ENCODE measurements around the gene TMSB4X. TPM values are rescaled to one million over a fixed set of nuclear protein-coding genes. Genes with fewer than 3 reads are reported as not detected.

The TMSB4X gene
- polyA plus RNA-seq, 1 donor (not counting 4 experiments of a cell fraction or from before 2014, with no cell fraction given): 2,500 TPM

DNA sequence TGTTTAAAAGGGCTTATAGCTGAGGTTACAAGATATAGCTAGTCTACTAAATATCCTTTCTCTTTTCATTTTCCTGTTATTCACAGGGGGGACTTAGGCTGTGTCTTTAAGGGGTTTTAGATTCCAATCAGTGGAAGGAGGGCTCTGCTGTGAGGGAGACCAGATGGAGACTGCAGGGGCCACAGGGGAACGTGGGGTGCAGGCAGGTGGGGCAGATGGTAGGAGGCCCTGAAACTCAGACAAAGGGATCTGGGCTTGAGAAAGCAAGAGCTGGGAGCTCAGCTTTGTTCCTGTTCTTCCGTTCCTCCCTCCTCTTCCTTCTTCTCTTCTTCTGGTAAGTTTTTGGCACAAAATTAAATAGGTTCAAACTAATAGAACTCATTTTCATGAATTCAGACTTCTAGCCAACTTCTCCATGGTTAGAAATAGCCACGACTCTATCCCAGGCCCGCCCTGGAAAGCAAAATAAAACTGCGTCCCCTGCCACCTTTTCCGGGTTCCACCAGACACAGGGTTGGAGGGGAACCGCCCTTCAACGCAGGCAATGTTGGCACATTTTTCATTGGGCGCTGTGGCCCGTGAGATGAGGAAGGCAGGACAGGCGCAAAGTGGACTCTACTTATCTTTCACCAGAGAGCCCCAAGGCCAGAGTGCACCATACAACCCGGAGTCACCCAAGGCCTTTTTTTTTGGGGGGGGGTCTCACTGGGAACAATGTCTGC is 3.5 kb upstream of the TMSB4X start:
- DNase-seq (ENCODE audit: low read depth, low spot score) (no peak), FAIRE-seq (no peak)
- H3K4me2 ChIP-seq (ENCODE audit: control insufficient read depth, extremely low read depth, insufficient read depth, low read depth, low read length): no peak overlapping the region
- H3K27ac ChIP-seq (ENCODE audit: control insufficient read depth, insufficient read depth, low read length): no peak overlapping the region
- no peak overlapping the region for H3K9ac ChIP-seq (ENCODE audit: control insufficient read depth, extremely low read depth, insufficient read depth, low read length)
- H3K9me1 ChIP-seq (ENCODE audit: control insufficient read depth, extremely low read depth, insufficient read depth, low read length): no peaks in the 10 kb centered on the region
- no peak overlapping the region for H2AFZ ChIP-seq (ENCODE audit: control insufficient read depth, low read length)
- H3K4me1 ChIP-seq (ENCODE audit: control insufficient read depth, extremely low read depth, insufficient read depth, low read length): peaks cover 7% of the 10 kb centered on the region
- H3K79me2 ChIP-seq (ENCODE audit: control insufficient read depth, insufficient read depth, low read length): peaks cover 12% of the 10 kb centered on the region
- H3K36me3 ChIP-seq (ENCODE audit: control insufficient read depth in 2 of 2, extremely low read depth in 1 of 2, insufficient read depth in 2 of 2, low read length in 2 of 2): no peaks in the 10 kb centered on the region
- no peak overlapping the region for H3K4me3 ChIP-seq (ENCODE audit: control insufficient read depth in 2 of 3, extremely low read depth in 1 of 3, insufficient read depth in 2 of 3, low read depth in 1 of 3, low read length in 3 of 3)
- no peak for TF ChIP-seq CTCF (optimal IDR thresholded peaks at IDR 0.05 in 1 of 3, IDR thresholded peaks at IDR 0.05 in 1 of 3, conservative IDR thresholded peaks at IDR 0.05 in 1 of 3; ENCODE audit: extremely low read depth in 1 of 3, insufficient read depth in 2 of 3, low read length in 3 of 3)
- no peak for TF ChIP-seq EZH2 (IDR thresholded peaks at IDR 0.05; ENCODE audit: low read length)
- dilution Hi-C loops (cut with MboI; ENCODE audit: extremely low pct_ligation_motif_present, low sequenced_read_pairs): no loop called here
- no peaks in the 10 kb centered on the region for H3K27me3 ChIP-seq (ENCODE audit: control insufficient read depth, extremely low read depth, insufficient read depth, low read length)
- H3K9me3 ChIP-seq (ENCODE audit: control insufficient read depth, low read depth, low read length): peaks cover 2% of the 10 kb centered on the region
- no peaks in the 10 kb centered on the region for H4K20me1 ChIP-seq (ENCODE audit: control insufficient read depth, extremely low read depth, insufficient read depth, low read length)

- Histone ChIP-seq H3K27me3 (ENCODE audit: control insufficient read depth, extremely low read depth, insufficient read depth, low read length) (no peaks in the 10 kb centered on the region), H3K36me3 (ENCODE audit: control insufficient read depth in 2 of 2, extremely low read depth in 1 of 2, insufficient read depth in 2 of 2, low read length in 2 of 2) (no peaks in the 10 kb centered on the region), H3K9ac (ENCODE audit: control insufficient read depth, extremely low read depth, insufficient read depth, low read length) (no peak overlapping the region), H3K4me3 (ENCODE audit: control insufficient read depth in 2 of 3, extremely low read depth in 1 of 3, insufficient read depth in 2 of 3, low read depth in 1 of 3, low read length in 3 of 3) (no peak overlapping the region), H3K9me1 (ENCODE audit: control insufficient read depth, extremely low read depth, insufficient read depth, low read length) (no peaks in the 10 kb centered on the region), H3K9me3 (ENCODE audit: control insufficient read depth, low read depth, low read length) (peaks cover 2% of the 10 kb centered on the region), H4K20me1 (ENCODE audit: control insufficient read depth, extremely low read depth, insufficient read depth, low read length) (no peaks in the 10 kb centered on the region), H3K4me1 (ENCODE audit: control insufficient read depth, extremely low read depth, insufficient read depth, low read length) (peaks cover 7% of the 10 kb centered on the region), H3K79me2 (ENCODE audit: control insufficient read depth, insufficient read depth, low read length) (peaks cover 12% of the 10 kb centered on the region), H3K4me2 (ENCODE audit: control insufficient read depth, extremely low read depth, insufficient read depth, low read depth, low read length) (no peak overlapping the region), H2AFZ (ENCODE audit: control insufficient read depth, low read length) (no peak overlapping the region), H3K27ac (ENCODE audit: control insufficient read depth, insufficient read depth, low read length) (no peak overlapping the region)
- DNase-seq (ENCODE audit: low read depth, low spot score) (no peak), FAIRE-seq (no peak)
- no peak for TF ChIP-seq CTCF (optimal IDR thresholded peaks at IDR 0.05 in 1 of 3, IDR thresholded peaks at IDR 0.05 in 1 of 3, conservative IDR thresholded peaks at IDR 0.05 in 1 of 3; ENCODE audit: extremely low read depth in 1 of 3, insufficient read depth in 2 of 3, low read length in 3 of 3)
- TF ChIP-seq EZH2 (IDR thresholded peaks at IDR 0.05; ENCODE audit: low read length): no peak
- dilution Hi-C loops (cut with MboI; ENCODE audit: extremely low pct_ligation_motif_present, low sequenced_read_pairs): no loop called here
Observed at GRCh38 chrX:12972243-12972642, 2.7 kb upstream of the TMSB4X start.
